MM.1S (cell line): Measurements from ENCODE around the gene DHH.

Experiments
- DNase-seq: peaks from one replicate; pipeline ENCODE4 v3.0.0-alpha.2; 2015
- H2AFZ ChIP-seq: fragments of 300-600 bp; sonication (generic); 2 replicates; pipeline ENCODE4 v1.6.0; 2016; ENCODE audit warnings: antibody characterized with exemption, low read length
- H3F3A ChIP-seq: fragments of 300-600 bp; sonication (generic); 2 replicates; pipeline ENCODE4 v1.6.1; 2016; ENCODE audit warnings: mild to moderate bottlenecking, antibody characterized with exemption, low read length, moderate library complexity, mixed read lengths; ENCODE audit not compliant: insufficient read depth
- H3K27ac ChIP-seq: fragments of 300-600 bp; sonication (generic); 2 replicates; pipeline ENCODE4 v1.5.1; 2016; ENCODE audit warnings: mild to moderate bottlenecking, low read length
- H3K27me3 ChIP-seq: fragments of 300-600 bp; sonication (generic); replicated peaks from 2 replicates; pipeline ENCODE4 v1.6.0; 2016; ENCODE audit warnings: low read length; ENCODE audit not compliant: insufficient read depth
- H3K36me3 ChIP-seq: fragments of 300-600 bp; sonication (generic); replicated peaks from 2 replicates; pipeline ENCODE4 v1.6.1; 2016; ENCODE audit warnings: mild to moderate bottlenecking, low read length, mixed read lengths; ENCODE audit not compliant: insufficient read depth
- H3K4me1 ChIP-seq: fragments of 300-600 bp; sonication (generic); 2 replicates; pipeline ENCODE4 v1.6.1; 2016; ENCODE audit warnings: low read length, mixed read lengths
- H3K4me2 ChIP-seq: fragments of 300-600 bp; sonication (generic); 2 replicates; pipeline ENCODE4 v1.6.0; 2016; ENCODE audit warnings: low read depth, low read length
- H3K4me3 ChIP-seq: fragments of 300-600 bp; sonication (generic); 2 replicates; pipeline ENCODE4 v1.5.1; 2016; ENCODE audit warnings: low read length, mixed read lengths
- H3K79me2 ChIP-seq: fragments of 300-600 bp; sonication (generic); 2 replicates; pipeline ENCODE4 v1.6.1; 2016; ENCODE audit warnings: mixed run types, low read length, mixed read lengths
- H3K9ac ChIP-seq: fragments of 300-600 bp; sonication (generic); 2 replicates; pipeline ENCODE4 v1.6.1; 2016; ENCODE audit warnings: low read length, mixed read lengths
- H3K9me2 ChIP-seq: fragments of 300-600 bp; sonication (generic); replicated peaks from 2 replicates; pipeline ENCODE4 v1.6.1; 2016; ENCODE audit warnings: mild to moderate bottlenecking, low read length, mixed read lengths; ENCODE audit not compliant: insufficient read depth
- H3K9me3 ChIP-seq: fragments of 300-600 bp; sonication (generic); replicated peaks from 2 replicates; pipeline ENCODE4 v1.6.1; 2016; ENCODE audit warnings: mild to moderate bottlenecking, low read length, mixed read lengths; ENCODE audit not compliant: insufficient read depth
- H4K20me1 ChIP-seq: fragments of 300-600 bp; sonication (generic); 2 replicates; pipeline ENCODE4 v1.6.1; 2016; ENCODE audit warnings: mild to moderate bottlenecking, low read length, moderate library complexity, mixed read lengths; ENCODE audit not compliant: insufficient read depth
- CTCF ChIP-seq: fragments of 300-600 bp; sonication (generic); IDR thresholded peaks from 2 replicates; pipeline ENCODE4 v1.5.1; 2016; ENCODE audit warnings: antibody characterized with exemption, low read length, mixed read lengths
- EZH2 ChIP-seq: fragments of 300-600 bp; sonication (generic); optimal IDR thresholded peaks from 2 replicates; pipeline ENCODE3; 2017; ENCODE audit warnings: low read depth, mild to moderate bottlenecking, antibody characterized with exemption, low read length, mixed read lengths
- EZH2phosphoT487 ChIP-seq: fragments of 300-600 bp; sonication (generic); IDR thresholded peaks from 2 replicates; pipeline ENCODE4 v1.6.1; 2018; ENCODE audit warnings: antibody characterized with exemption, low read length

DHH gene

GRCh38 chr12:49088932-49089330 is 5.7 kb downstream of the DHH start:
- Histone ChIP-seq H3K4me1 (peaks cover 5% of the 10 kb centered on the region), H3K9me2 (no peaks in the 10 kb centered on the region), H3K4me2 (0 out of 2 replicates have a peak overlapping the region, but pooled peaks have one; percentile 69), H2AFZ (no peak overlapping the region), H3K36me3 (no peaks in the 10 kb centered on the region), H3K9me3 (no peaks in the 10 kb centered on the region), H3K9ac (no peak overlapping the region), H3K4me3 (no peak overlapping the region), H4K20me1 (no peaks in the 10 kb centered on the region), H3F3A (no peaks in the 10 kb centered on the region), H3K27me3 (peaks cover 56% of the 10 kb centered on the region), H3K79me2 (no peaks in the 10 kb centered on the region), H3K27ac (no peak overlapping the region)
- no peak for DNase-seq
- no peak for TF ChIP-seq CTCF
- no peak for TF ChIP-seq EZH2
- TF ChIP-seq EZH2phosphoT487: no peak

- DNase-seq: peak; percentile 72
- Histone ChIP-seq H2AFZ (peak overlapping the region; percentile 68), H3K4me1 (peaks cover 5% of the 10 kb centered on the region), H3K4me3 (no peak overlapping the region), H3K27me3 (peaks cover 50% of the 10 kb centered on the region), H3F3A (no peaks in the 10 kb centered on the region), H4K20me1 (no peaks in the 10 kb centered on the region), H3K9ac (no peak overlapping the region), H3K36me3 (no peaks in the 10 kb centered on the region), H3K27ac (no peak overlapping the region), H3K9me3 (no peaks in the 10 kb centered on the region), H3K79me2 (no peaks in the 10 kb centered on the region), H3K4me2 (peak overlapping the region; percentile 69), H3K9me2 (no peaks in the 10 kb centered on the region)
- TF ChIP-seq EZH2: no peak
- TF ChIP-seq CTCF: peak; percentile 93
These were observed 6.3 kb downstream of the DHH start for GRCh38 chr12:49088150-49088931.

- Histone ChIP-seq H3F3A (no peaks in the 10 kb centered on the region), H2AFZ (no peak overlapping the region), H3K9ac (no peak overlapping the region), H3K79me2 (no peaks in the 10 kb centered on the region), H3K4me2 (no peak overlapping the region), H3K27me3 (peaks cover 28% of the 10 kb centered on the region), H3K4me3 (no peak overlapping the region), H3K36me3 (no peaks in the 10 kb centered on the region), H3K27ac (no peak overlapping the region), H3K9me3 (no peaks in the 10 kb centered on the region), H4K20me1 (no peaks in the 10 kb centered on the region), H3K4me1 (peaks cover 5% of the 10 kb centered on the region), H3K9me2 (no peaks in the 10 kb centered on the region)
- DNase-seq: no peak
- no peak for TF ChIP-seq EZH2phosphoT487
- no peak for TF ChIP-seq CTCF
- TF ChIP-seq EZH2: no peak
These were observed 8.5 kb downstream of the DHH start for GRCh38 chr12:49086116-49086515.
